ENCODE measurements around the gene PRKN. TPM values are rescaled to one million over a fixed set of nuclear protein-coding genes. Genes with fewer than 3 reads are reported as not detected.

The PRKN gene
- total and polyA plus RNA-seq, 2 experiments from 2014 or later = 0.10 to 0.84 TPM

GRCh38 chr6:162387718-162388382, 339.7 kb downstream of the PRKN start (continued):
- no peak for TF ChIP-seq POLR2AphosphoS5 (IDR thresholded peaks at IDR 0.05; ENCODE audit: low read depth)
- TF ChIP-seq NANOG (IDR thresholded peaks at IDR 0.05; ENCODE audit: borderline replicate concordance) = no peak
- TF ChIP-seq CTCF (conservative IDR thresholded peaks at IDR 0.05; ENCODE audit: low read depth in 2 of 2) = no peak

- Mint-ChIP-seq H3K4me1 (no peaks in the 10 kb centered on the region), H3K9me3 (no peaks in the 10 kb centered on the region), H3K36me3 (ENCODE audit: low read depth) (no peaks in the 10 kb centered on the region), H3K27me3 (ENCODE audit: insufficient read depth, low read depth, poor library complexity) (no peaks in the 10 kb centered on the region), H3K27ac (no peak overlapping the region), H3K4me3 (no peak overlapping the region)
- Histone ChIP-seq H3K27ac (ENCODE audit: low read depth) (no peak overlapping the region), H3K4me1 (ENCODE audit: insufficient read depth) (no peaks in the 10 kb centered on the region), H3F3A (replicated peaks; ENCODE audit: low read depth) (no peaks in the 10 kb centered on the region), H3K4me2 (no peak overlapping the region), H3K9me2 (ENCODE audit: insufficient read depth) (peaks cover 7% of the 10 kb centered on the region; the same call in 1 of the 2 replicates), H3K4me3 (no peak overlapping the region), H3K27me3 (ENCODE audit: insufficient read depth) (no peaks in the 10 kb centered on the region), H2AFZ (no peak overlapping the region), H4K20me1 (replicated peaks; ENCODE audit: insufficient read depth) (no peaks in the 10 kb centered on the region), H3K79me2 (replicated peaks; ENCODE audit: insufficient read depth) (no peaks in the 10 kb centered on the region), H3K36me3 (ENCODE audit: insufficient read depth) (no peaks in the 10 kb centered on the region)
- DNase-seq (ENCODE audit: low spot score) (no peak), ATAC-seq (no peak)
- TF ChIP-seq ZNF114 (CRISPR knock-in tag; IDR thresholded peaks at IDR 0.05) (no peak), ZNF462 (CRISPR knock-in tag; IDR thresholded peaks at IDR 0.05) (no peak), CTCF (conservative IDR thresholded peaks at IDR 0.05; ENCODE audit: low read depth in 2 of 2) (no peak), EZH2 (IDR thresholded peaks at IDR 0.05; ENCODE audit: low read depth, unreplicated experiment) (no peak), POLR2AphosphoS5 (IDR thresholded peaks at IDR 0.05; ENCODE audit: low read depth) (no peak), ETS1 (IDR thresholded peaks at IDR 0.05) (no peak), EZH2phosphoT487 (IDR thresholded peaks at IDR 0.05; ENCODE audit: unreplicated experiment) (no peak), JUNB (IDR thresholded peaks at IDR 0.05; ENCODE audit: unreplicated experiment) (no peak)
Measured at GRCh38 chr6:162385980-162386379, 341.6 kb downstream of the PRKN start.

Measured in GM23338 (cell line).